NCI-H345 (cell line): Measurements from ENCODE around the gene CCDC93.

ENCODE experiments used
- DNase-seq: peaks from one replicate; lab custom pipeline; 2025; lab: John Stamatoyannopoulos, UW

The CCDC93 gene

DNA sequence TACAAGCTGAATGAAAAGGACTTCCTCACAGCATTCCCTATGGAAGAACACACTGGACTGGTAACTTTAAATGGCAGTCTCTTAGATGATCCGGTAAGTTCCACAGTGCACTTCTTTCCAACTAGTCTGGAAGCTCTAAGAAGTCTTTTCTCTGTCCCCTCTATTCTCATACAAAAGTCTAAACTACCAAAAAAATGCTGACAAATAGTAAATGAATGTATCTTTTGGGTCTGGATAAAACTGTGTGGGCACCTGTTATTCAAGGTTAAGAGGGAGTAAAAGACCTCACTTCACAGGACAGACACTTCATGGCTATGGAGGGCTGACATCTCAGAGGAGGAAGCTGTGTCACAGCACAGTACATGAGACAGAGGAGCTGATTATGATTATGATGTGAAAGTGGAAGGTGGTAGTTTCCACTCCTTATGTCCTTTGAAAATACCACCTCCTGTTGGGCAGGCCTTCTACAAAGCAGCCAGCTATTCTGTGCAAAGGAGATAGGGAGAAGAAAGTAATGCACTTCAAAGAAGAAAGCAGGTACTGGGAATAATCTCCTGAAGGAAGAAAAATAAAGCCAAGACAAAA lies 23.9 kb downstream of the CCDC93 start:
- DNase-seq: no peak

DNA sequence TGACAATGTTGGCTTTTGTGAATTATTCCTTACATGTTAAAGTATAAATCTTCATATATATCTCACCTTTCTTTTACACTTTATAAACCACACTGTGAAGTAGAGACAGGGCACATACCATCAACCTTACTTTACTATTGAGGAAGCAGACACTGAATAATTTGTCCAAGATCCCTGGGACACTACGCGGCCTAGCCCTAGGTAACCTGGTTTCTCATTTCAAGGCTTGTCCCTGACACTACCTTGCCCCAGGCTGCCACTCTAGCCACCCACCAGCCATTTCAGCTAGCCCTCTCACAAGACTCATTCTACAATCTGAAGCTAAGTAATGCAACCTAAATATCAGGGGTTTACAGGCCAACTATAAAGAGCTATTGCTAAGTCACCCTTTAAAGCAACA lies 26.7 kb downstream of the CCDC93 start:
- no peak for DNase-seq

DNA sequence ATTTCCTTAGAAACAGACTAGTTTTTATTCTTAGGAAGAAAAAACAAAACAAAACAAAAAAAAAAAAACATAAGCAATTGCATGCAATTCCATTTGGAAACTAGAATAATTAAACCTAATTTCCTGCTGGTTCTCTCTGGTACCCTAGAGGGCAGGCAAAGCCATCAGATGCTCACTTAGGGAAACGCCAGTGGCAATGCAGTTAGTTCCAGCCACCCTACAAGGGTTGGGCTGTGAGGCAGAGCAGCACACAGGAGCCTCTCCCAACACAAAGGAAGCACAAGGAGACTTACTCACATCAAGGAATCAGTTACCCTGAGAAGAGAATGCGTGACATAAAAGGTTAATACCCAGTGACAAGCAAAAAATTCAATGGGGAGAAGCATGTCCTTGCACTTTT lies 28.8 kb downstream of the CCDC93 start:
- no peak for DNase-seq

DNA sequence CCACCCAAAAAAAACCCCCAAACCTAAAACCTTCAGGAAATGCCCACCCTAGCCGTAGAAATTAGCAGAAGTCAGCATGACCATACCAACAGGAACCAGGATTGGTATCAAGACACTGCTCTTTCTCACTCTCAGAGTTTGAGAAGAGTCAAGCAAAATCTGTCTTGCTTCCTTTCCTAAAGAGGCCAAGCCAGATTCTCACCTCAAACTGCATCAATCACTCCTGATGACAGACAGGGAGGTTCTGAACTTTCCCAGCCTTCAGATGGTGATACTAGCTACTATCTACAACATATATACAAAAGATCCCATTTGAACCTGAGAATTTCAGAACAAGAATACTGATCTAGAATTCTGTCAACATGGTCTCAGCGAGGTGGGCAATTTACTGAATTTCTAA lies 29.7 kb downstream of the CCDC93 start:
- DNase-seq: no peak

DNA sequence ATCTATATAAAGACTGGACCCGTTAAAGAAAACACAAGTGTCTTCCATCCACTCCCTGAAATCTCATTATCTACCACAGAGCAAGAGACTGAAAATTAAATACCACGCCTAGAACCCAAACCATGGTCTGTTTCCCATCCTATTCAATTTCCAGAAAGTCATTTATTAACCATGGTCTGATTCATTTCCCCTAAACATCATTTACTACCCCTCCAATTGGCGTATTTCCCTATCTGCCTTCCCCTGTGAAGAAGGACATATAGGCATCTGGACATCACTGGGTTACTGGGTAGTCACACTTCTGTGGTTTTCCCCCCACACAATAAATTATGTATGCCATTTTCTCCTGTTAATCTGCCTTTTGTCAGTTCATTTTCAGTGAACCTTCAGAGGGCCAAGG lies 30.8 kb downstream of the CCDC93 start:
- no peak for DNase-seq

DNA sequence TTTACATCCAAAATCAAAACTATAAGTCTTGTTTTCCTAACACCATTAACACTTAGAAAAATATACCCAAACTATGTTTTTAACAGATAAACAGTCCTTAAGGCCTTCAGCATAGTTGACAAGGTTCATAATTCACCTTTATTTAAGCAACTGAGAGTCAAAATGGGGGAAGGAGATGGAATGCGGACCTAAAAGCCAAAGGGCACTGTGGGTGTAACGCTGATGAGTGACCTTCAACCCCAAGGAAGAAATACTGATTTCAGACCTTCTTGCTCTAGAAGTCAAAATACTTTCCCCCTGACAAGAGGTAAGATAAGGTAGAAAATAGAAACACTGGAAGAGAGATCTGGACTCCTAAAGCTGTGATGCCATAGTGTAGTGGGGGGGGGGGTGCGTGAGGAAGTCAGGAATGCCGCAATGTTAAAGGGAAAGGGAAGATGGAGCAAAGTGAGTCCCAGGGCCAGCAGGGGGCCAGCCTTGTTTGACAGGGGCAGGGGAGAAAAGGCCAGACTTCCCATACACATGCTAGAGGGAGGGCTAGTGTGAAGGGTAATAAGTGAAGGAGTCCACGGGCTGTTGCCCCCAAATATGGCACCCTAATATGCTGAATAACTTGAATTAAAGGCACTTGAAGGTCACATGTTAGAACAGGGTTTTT lies 31.4 kb downstream of the CCDC93 start:
- no peak for DNase-seq

DNA sequence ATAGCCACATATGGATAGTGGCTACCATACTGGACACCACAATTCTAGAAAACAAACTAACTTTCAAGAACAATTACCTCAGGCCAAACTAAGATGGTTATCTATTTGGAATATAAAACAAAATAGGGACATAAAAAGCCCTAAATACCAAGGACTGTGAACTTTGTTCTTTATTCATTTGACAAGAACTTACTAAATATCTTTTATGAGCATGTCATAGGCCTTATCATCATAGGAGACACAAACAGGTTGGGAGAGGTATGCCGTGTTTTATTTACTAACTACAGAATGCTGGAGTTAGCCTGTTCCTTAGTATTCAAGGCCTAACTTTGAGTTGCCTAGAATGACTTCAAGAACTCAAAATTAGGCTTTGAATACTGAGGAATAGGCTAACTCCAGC lies 32.1 kb downstream of the CCDC93 start:
- DNase-seq: no peak

DNA sequence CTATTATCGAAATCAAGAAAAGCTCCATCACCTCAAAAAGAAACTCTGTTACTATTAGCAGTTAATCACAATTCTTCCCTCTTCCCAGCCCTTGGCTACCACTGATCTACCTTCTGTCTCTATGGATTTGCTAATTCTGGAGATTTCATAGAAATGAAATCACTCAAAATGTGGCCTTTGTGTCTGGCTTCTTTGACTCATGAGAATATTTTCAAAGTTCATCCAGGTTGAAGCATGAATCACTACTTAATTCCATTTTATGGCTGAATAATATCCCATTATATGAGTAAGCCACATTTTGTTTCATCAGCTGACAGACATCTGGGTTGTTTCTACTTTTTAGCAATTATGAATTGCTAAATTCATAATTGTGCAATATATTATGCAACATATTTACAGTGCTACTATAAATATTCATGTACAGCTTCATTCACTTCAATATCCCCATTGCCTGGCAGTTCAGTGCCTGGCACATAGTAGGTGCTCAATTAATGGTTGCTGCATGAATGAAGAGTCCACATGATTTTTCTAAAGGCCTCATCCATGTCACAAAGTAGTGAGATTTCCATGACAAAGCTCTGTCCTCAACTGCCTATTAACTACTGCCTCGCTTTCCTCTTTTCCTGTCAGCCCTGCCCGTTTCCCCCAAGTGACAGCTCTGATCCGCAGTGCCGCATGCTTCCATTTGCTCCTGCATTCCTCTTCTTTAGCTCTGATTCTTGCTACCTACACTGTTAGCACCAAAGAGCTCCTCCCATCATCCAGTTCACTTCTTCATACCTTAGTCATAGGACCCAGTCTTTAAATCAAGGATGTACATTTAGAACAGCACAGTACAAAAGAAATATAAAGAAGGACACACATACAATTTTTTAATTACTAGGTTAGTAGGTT lies 32.8 kb downstream of the CCDC93 start:
- DNase-seq: no peak

DNA sequence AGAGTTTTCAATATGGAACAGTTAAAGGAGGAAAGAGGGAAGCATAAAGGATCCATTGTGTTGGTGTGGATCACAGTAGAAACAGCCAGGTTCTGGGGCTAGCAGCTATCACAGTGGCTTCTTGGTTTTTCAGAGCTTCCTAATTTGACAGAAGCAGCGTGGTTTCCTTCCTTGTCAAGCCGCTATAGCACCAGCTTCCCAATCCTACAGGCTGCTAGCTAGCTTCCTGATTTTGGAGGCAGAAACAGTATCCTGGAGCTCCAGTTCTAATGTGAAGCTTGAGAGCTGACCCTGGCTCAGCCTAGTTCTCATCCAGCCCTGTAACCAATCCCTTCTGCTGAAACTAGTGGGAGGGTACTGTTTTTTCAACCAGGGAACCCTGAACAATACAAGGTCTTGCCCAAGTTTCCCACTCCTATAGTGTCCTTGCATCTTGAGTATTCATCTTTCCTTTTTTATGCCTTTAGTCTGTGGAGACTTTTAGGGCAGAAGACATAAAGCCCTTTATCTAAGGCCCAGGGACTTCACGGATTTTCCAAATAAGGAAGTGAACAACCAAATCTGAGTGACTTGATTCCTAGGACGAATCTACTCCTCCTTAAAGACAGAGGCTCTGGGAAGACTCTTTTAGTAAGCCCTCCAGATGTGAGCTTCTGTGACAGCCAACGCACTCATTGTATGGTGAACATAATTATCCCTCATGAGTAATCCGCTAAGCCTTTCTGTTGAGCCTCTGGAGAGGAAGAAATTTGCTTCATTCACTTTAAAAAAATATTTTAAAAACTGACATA lies 33.8 kb downstream of the CCDC93 start:
- no peak for DNase-seq

DNA sequence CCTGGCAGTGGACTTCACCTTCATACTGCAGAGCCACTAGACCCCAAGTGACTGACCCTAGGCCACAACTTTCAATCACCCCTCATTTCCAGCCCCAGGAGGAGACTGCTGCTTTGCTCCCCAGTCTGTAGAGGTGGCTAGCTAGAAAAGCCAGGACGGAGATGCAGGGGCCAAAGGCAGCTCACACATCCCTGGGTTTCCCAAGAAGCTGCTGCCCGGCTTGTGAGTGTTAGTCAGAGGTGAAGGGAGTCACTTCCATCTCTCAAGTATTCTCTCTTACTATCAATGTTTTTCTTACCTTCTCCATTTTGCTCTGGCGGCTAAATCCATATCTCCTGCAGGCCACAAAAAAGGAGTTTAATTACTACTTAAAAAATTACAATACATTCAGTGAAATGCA lies 36.2 kb downstream of the CCDC93 start:
- no peak for DNase-seq

DNA sequence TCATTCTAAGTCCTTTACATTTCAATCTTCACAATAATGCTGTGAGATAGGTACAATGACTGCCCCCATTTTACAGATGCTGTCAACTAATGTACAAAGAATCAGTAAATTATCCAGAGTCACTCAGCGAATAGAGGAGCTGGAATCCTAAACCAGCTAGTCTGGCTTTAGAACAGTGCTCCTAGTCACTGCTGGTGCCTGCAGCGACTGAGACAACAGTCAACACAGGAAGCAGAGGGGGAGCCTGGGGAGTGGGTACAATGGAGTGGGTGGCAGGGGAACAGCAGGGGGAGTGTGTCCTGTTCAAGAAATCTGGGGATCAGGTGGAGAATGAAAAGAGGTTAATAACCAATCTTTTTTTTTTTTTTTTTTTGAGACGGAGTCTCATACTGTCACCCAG lies 37.3 kb downstream of the CCDC93 start:
- DNase-seq: no peak

DNA sequence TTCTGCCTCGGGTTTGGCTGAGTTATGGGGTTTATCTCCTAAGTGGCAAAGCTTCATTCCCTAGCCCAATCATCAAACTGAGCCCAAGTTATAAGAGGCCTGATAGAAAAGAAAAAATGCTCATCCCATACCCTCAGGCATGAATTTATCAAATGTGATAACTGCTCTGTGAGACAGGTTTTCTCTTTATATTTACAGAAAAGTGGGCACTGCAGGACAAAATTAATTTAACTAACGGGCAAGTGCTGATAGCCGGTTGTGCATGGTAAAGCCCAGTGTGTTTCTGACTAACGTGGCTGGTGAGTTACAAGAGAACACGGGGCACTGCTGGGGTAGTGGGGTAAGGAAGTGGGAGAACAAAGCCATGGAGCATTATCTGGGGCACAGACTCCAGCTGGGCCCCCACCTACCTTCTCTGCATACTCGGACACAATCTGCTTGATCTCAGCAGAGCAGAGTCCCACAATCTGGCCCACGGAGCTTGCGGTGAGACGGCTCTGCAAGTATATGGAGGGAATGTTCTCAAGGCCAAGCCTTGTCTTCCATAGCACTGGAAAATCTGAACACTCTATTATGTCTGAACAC lies 40.3 kb downstream of the CCDC93 start:
- DNase-seq: no peak

DNA sequence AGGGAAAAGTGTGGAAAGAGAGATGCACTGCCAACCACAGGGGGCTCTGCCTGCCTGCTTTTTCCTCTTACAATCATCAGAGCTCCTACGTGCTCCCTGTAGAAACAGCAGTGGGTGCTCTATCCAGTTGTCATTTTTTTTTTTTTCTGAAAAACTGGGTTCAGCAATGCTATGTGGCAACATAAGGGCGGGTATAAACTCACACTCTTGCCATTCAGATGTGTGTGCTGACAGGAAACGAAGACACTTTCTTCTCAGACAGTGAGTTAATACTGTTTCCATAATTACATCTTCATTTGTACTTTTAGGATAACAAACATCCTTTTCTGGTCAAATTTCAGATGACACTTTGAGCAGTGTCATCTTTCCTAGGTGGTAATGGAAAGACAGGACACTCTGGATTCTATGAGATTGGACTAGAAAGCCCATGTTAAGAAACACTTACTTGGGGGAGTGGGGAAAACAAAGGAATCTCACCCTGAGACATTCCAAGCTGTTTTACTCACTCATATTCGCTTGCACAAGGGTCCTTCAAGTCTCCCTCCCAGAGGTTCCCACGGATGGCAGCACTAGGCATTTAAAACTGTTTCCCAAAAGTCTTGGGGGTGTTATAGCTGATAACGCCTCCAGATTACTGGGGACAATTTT lies 41.3 kb downstream of the CCDC93 start:
- no peak for DNase-seq

DNA sequence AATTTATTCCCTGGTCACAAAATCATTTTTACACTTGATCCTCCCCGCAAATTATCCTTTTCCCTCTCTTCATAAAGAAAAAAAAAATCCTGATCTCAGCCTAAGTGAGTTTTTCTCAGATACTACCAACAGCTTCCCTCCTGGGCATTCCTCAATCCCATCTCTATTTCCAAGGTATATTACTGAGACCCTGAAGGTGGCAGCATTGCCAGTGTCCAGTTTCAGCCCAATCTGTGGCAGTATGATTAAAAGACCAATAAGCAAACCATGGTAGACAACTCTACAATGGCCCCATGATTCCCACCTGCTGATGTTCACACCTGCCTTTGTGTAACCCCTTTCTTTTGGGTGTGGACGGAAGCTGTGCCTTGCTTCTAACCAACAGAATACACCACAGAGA lies 45.1 kb downstream of the CCDC93 start:
- DNase-seq: no peak

DNA sequence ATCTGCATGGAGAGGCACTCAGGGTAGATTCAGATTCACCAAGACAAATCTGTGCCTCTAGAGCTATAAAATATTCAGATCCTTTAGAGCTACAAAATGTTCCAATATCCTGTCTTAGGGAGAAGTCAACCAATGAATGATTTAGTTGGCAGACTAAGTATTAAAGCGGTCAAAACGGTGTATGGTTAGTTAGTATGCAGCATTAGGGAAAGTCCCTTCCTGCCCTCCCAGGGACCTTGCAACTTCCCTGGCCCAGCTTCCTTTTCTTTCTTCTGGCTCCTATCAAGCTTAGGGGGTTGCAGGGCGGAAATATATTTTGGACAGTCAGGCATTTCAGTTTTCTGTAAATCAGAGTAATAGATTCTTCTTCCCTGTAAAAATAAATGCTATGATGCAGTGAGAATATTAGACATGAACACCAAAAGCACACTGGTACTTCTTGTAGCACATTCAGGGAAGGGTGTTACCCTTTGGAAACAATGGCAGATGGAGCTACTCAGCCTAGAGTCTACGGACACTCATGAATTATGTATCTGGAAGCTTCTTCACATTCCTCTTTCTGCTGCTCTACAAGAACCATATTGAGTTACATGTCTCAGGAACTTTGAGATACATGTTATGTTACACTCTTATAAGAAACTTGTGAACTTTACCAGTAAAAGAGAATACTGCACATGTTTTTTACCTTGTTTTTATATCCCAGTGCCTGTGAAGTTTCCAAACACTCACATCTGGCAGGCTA lies 45.7 kb downstream of the CCDC93 start:
- no peak for DNase-seq

DNA sequence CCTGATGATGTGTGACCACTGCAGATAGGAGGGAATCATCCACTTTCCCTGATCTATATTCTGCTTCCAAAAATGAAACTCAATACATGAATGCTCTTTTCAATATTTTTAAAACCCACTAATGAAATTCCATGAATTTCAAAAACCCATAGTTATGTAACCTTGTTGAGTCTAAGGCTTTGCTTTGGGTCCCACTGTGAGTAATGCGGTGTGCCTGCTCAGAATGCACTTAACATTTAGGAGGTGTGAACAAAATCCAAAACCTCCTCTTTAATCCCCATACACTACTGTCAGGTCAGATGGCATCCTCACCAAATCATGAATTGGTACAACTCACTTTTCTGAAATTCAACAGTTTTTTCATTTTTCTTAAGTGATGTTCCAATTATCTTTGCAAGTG lies 50.4 kb downstream of the CCDC93 start:
- no peak for DNase-seq

DNA sequence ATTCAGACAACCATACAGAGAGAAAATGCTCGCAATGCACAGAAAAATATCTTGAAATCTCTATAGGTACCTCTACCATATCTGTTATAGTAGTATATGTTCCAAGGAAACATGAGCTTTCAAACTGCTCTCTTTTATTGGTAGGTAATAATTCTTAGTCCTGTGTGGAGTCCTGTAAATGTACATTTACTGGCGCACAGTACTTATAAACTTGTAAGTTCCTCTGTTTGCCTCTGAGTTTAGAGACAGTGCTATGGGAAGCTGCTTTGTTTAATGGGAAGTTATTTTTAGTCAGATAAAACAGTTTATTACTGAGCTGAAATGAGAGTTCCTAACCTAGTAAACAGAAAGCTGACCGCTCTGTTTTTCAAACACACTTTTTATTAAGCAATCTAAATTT lies 52.7 kb downstream of the CCDC93 start:
- no peak for DNase-seq

DNA sequence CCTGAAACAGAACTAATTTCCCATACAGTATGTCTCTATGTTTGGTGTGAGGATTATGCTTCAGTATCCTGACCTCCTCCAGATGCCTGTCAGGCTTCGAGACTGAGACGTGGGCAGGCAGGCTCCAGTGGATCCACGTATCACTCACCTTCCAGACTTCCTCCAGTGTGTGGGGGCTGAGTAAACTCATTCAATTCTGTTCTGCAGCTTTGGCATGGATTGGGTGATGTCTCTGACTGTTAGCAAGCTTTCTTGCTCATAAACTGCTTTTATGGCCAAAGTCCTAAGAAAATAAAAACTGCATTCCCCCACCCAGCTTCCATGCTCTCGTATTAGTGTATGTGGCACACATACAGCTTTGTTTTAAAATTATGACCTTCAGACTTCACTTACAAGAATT lies 53.6 kb downstream of the CCDC93 start:
- no peak for DNase-seq

DNA sequence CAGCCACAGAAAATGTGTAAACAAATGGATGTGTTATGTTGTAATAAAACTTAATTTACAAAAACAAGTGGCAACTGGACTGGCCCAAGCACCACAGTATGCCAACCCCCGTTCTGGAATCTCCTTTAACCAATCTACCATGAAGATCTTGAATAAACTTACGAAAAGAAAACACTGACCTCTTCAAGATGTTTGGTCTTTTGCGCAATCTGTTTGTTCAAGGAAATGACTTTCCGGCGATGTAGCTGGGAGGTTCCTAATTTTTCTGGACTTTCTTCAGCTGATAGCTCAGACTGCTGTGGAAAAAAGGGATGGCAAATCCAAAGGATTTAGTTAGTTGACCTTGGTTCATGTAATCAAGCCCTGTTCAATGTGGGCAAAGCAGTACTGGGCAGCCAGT lies 55.7 kb downstream of the CCDC93 start:
- DNase-seq: no peak

DNA sequence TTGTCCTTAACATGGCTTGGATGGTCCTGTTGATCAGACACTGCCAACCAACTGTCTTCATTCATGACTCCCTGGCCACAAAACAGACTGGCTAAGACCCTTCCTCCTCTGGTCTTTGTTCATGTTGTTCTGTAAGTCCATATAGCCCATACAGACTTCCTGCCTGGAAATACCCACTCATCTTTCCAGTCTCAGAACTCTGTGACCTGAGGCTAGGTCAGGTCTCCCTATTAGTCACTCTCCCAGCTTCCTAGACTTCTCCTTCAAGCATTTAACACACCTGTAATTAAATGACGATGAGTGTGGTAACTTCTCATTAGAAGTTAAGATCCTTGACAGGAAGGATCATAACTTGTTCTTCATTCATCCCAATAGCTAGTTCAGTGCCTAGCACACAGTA lies 56.3 kb downstream of the CCDC93 start:
- DNase-seq: no peak
